ENCODE results near the gene NT5E. TPM values are rescaled to one million over a fixed set of nuclear protein-coding genes. Genes with fewer than 3 reads are reported as not detected.
A peak's percentile ranks its signal among the peaks of the same experiment; 100 is the strongest.

The NT5E gene
- total RNA-seq, 1 experiment from 2014 or later: 0.52 TPM

DNA sequence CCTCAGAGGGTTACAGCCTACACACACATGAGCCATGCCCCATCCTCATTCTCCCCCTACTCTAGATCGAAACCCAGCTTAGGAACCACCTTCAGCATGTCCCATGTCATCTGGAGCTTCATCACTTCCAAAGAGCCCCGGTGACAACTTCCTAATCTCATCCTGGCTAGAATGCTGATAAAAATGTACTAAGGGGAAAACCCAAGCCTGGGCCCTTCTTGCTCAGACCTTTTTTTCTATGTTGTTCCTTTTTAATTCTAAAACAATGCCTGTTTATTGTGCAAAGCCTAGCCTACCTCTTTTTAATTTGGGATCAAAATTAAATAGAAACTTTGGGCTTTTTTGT is 44.1 kb upstream of the NT5E start:
- no peak overlapping the region for H2AFZ ChIP-seq (ENCODE audit: low read length)
- H4K8ac ChIP-seq (replicated peaks; ENCODE audit: insufficient read length, low read depth, low read length): no peak overlapping the region
- H3K18ac ChIP-seq (ENCODE audit: insufficient read length, low read depth, low read length): no peak overlapping the region
- H3K36me3 Mint-ChIP-seq (ENCODE audit: insufficient read depth in 1 of 3, low read depth in 3 of 3): peaks cover 0 to 1% (median 0%) of the 10 kb centered on the region in 3 experiments; a peak in 1 of 7 replicates
- no peak overlapping the region for H2BK20ac ChIP-seq (ENCODE audit: low read depth, low read length, poor library complexity, severe bottlenecking)
- no peak overlapping the region for H3K4me3 Mint-ChIP-seq
- no peak overlapping the region for H4K5ac ChIP-seq (ENCODE audit: insufficient read length, low read depth, low read length)
- no peak overlapping the region for H2BK5ac ChIP-seq (ENCODE audit: insufficient read length, low read length)
- no peak overlapping the region for H3K4me2 ChIP-seq (ENCODE audit: insufficient read depth, insufficient read length, low read length)
- H3K9me3 Mint-ChIP-seq: no peaks in the 10 kb centered on the region
- H3K27me3 Mint-ChIP-seq (ENCODE audit: low read depth): peaks cover 2% of the 10 kb centered on the region; the same call in 1 of the 2 replicates
- H3K27ac Mint-ChIP-seq: peak overlapping the region in 1 of 3 experiments; percentile 59; a peak in 2 of 7 replicates
- no peak overlapping the region for H3K9ac ChIP-seq (ENCODE audit: extremely low read depth, insufficient read length, low read length)
- no peak for DNase-seq
- H3K79me1 ChIP-seq (ENCODE audit: insufficient read depth, low read depth, low read length, poor library complexity, severe bottlenecking): no peaks in the 10 kb centered on the region
- no peak overlapping the region for H3K56ac ChIP-seq (ENCODE audit: insufficient read length, low read depth, low read length)
- no peak overlapping the region for H2BK12ac ChIP-seq (ENCODE audit: insufficient read length, low read depth, low read length)
- H2BK15ac ChIP-seq (ENCODE audit: low read depth, low read length): no peak overlapping the region
- WGBS (ENCODE audit: extremely low coverage, insufficient read length, low lambda C conversion rate): no CpG with 5 or more reads among the region's 2 CpGs
- H4K91ac ChIP-seq (ENCODE audit: insufficient read length, low read depth, low read length): no peak overlapping the region
- no peaks in the 10 kb centered on the region for H3K79me2 ChIP-seq (ENCODE audit: insufficient read depth, low read length)
- H3K4me1 ChIP-seq (ENCODE audit: insufficient read depth, low read length): peaks cover 15% of the 10 kb centered on the region; the same call in 1 of the 2 replicates
- H4K20me1 ChIP-seq (ENCODE audit: control insufficient read depth, insufficient read depth, insufficient read length): no peaks in the 10 kb centered on the region
- no peak overlapping the region for H2AK5ac ChIP-seq (ENCODE audit: insufficient read length, low read length)
- H2BK120ac ChIP-seq (ENCODE audit: low read depth, low read length, poor library complexity, severe bottlenecking): no peak overlapping the region
- H3K23me2 ChIP-seq (ENCODE audit: insufficient read length, low read depth, low read length, poor library complexity, severe bottlenecking): no peaks in the 10 kb centered on the region
- no peaks in the 10 kb centered on the region for H3K9me3 ChIP-seq (ENCODE audit: control insufficient read depth, low read depth, low read length)
- 0 out of 2 replicates have a peak, but pooled peaks cover 3% of the 10 kb centered on the region for H3K27me3 ChIP-seq (ENCODE audit: insufficient read depth, low read length)
- TF ChIP-seq CTCF (conservative IDR thresholded peaks at IDR 0.05): no peak
- H3K4ac ChIP-seq (ENCODE audit: low read depth, low read length): no peak overlapping the region
- H3K23ac ChIP-seq (ENCODE audit: insufficient read length, low read depth, low read length): no peak overlapping the region
- peaks cover 27 to 38% of the 10 kb centered on the region in 2 experiments for H3K4me1 Mint-ChIP-seq
- H3T11ph ChIP-seq (ENCODE audit: low read length): no peak overlapping the region
- H3K27ac ChIP-seq (ENCODE audit: insufficient read length, low read depth, low read length): no peak overlapping the region
- no peak overlapping the region for H3K14ac ChIP-seq (ENCODE audit: insufficient read depth, low read length)
